GM18870 (cell line): ENCODE results near the gene TARS3.

Experiments
- ATAC-seq: cut with Tn5 transposase; IDR thresholded peaks from one replicate; pipeline ENCODE4 v1.9.1; 2021; ENCODE audit warnings: moderate library complexity; ENCODE audit not compliant: unreplicated experiment

TARS3 gene

DNA sequence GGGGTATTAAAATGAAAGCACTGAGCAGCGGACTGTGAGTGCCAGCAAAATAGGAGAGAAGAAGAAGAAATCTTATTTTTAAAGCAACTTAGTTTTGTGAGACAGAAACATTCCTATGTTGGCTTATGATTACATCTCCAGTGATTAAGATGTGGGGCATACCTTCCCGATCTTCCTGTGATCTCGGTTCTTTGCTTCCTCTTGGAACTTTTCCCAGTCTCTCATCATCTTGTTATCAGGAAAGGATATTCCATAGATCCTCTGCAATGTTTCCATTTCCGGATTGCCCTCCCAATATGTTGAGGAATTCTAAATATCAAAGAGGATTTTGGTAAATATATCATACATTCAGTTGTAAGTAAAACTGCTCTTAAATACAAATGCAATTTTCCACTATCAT lies 22.2 kb downstream of the TARS3 start:
- ATAC-seq, result no peak

- ATAC-seq, result no peak
Observed at GRCh38 chr15:101698314-101698713, 26.0 kb downstream of the TARS3 start.

- ATAC-seq, result no peak
Observed at GRCh38 chr15:101697488-101697887, 26.8 kb downstream of the TARS3 start.

GRCh38 chr15:101696829-101697228 lies 27.4 kb downstream of the TARS3 start:
- no peak for ATAC-seq

DNA sequence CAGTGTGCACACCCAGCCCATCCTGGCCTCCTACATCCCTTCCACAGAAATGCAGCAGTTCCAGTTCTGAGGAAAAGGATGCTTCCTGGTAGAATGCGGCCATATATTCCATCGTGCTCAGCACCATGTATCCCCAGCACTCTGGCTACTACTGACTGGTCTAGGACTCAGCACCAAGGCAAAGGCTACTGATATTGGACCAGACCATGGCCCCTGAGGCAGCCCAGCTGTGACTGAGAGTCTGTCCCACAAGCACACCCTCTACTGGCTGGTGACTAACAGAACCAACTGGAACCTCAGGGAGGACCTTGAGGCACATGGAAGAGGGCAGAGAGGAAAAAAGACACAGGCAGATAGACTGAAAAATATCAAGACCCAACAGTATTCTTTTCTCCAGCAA lies 30.0 kb downstream of the TARS3 start:
- no peak for ATAC-seq

DNA sequence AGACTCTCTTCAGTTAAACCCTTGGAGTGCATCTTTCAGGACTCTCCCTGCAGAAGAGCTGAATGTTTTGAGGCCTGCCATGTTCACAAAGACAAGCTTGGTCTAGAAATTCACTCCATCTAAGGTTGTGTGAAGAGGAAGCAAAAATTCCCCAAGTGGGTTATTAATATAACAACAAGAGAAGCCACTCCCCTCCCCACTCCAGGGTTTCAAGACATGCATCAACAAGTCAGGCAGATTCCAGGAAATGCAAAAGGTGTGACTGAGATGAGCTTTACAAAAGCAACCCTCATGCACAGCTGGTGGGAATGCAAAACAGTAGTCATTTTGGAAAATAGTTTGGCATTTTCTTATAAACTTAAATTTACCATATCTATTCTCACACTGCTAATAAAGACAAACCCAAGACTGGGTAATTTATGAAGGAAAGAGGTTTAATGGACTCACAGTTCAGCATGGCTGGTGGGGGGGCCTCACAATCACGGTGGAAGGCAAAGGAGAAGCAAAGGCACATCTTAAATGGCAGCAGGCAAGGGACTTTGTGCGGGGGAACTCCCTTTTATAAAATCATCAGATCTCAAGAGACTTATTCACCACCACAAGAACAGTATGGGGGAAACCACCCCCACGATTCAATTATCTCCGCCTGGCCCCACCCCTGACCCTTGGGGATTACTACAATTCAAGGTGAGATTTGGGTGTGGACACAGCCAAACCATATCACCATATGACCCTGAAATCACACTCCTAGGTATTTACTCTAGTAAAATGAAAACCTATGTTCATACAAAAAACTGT lies 31.3 kb downstream of the TARS3 start:
- no peak for ATAC-seq

- no peak for ATAC-seq
Observed at GRCh38 chr15:101689901-101690300, 34.4 kb downstream of the TARS3 start.

- ATAC-seq, result no peak
Observed at GRCh38 chr15:101686718-101687117, 37.6 kb downstream of the TARS3 start.

- ATAC-seq, result no peak
Observed at GRCh38 chr15:101684877-101685276, 39.4 kb downstream of the TARS3 start.

- ATAC-seq, result no peak
Observed at GRCh38 chr15:101684384-101684783, 39.9 kb downstream of the TARS3 start.

DNA sequence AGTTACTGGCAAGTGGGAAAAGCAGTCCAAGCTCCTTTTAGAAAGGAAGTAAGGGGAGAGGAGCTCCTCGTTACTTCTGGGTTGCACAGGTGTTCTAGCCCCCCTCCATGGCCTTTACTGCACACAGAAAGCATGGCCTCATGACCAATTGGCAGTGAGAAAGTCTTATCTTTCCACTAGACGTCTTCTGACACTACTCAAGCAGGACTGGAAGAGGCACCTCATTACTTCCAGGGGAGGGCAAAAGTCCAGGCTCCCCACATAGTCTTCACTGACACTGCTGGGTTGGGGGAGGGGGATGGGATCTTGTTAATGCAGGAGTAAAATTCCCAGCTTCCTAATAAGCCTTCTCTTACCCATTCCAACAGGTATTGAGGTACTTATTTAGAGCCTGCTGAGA lies 44.5 kb downstream of the TARS3 start:
- ATAC-seq, result no peak

DNA sequence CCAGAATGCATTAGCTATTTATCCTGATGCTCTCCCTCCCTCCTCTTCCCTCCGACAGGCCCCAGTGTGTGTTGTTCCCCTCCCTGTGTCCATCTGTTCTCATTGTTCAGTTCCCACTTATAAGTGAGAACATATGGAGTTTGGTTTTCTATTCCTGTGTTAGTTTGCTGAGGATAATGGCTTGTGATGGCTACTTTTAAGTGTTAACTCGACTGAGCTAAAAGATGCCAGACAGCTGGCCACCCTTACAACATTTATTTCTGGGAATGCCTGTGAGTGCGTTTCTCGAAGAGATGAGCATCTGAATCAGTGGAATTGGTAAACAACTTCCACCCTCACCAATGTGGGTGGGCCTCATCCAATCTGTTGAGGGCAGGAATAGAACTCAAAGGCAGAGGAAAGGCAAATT lies 47.3 kb downstream of the TARS3 start:
- no peak for ATAC-seq

- no peak for ATAC-seq
Observed at GRCh38 chr15:101675796-101676582, 48.3 kb downstream of the TARS3 start.

- no peak for ATAC-seq
Observed at GRCh38 chr15:101675015-101675414, 49.3 kb downstream of the TARS3 start.

DNA sequence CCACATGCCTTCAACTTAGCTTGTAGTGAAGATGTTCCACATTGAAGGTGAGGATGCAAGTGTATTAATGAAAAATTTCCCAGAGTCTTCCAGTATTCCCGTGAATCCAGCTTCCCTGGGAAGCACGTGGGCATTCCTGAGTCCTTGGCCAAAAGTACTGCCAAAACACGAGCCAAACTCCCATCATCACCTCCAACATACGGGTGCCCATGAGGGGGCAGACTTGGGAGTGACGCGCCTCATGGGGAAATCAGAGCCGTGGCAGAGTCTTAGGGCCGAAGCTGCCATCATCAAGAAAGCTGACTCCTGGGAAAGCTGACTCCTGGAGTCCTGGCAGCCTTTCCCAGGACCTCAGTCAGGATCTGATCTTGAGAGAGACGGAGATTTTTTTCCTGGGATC lies 52.0 kb downstream of the TARS3 start:
- ATAC-seq, result no peak

DNA sequence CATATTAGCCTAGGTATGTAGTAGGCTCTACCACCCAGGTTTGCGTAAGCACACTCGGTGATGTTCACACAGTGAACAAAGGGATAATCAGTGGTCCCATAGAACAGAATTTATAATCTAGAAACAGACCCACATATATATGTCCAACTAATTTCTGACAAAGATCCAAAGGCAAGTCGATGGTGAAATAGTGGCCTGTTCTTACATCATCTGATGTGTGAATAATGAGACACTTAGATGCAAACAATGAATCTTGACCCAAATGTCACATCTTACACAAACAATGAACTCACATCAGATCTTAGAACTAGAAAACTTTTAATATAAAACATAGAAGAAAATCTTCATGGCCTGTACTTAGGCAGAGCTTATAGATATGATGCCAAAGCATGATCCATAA lies 54.5 kb downstream of the TARS3 start:
- ATAC-seq, result no peak

- ATAC-seq, result no peak
Observed at GRCh38 chr15:101667881-101668280, 56.4 kb downstream of the TARS3 start.

- ATAC-seq, result no peak
Observed at GRCh38 chr15:101664303-101664913, 59.9 kb downstream of the TARS3 start.

DNA sequence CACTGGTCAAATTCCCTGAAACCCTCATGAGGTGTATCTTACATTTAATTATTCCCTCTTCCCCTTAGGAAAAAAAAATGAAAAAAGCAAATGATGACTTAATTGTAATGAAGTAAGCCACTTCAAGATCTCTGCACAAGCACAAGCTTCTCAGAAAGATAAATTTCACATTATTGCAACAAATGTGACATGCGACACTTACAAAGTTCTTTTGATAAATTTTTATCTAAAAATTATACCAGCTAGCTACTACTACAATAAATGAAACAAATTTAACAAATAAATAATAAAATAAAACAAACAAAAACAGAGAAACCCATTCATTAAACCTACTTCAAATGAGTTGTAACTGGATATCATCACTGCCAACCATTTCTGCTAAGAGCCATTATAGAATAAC lies 62.1 kb downstream of the TARS3 start:
- no peak for ATAC-seq

GRCh38 chr15:101660005-101660404 lies 64.3 kb downstream of the TARS3 start:
- ATAC-seq, result no peak

- ATAC-seq, result no peak
Observed at GRCh38 chr15:101657968-101658784, 66.1 kb downstream of the TARS3 start.
